T-helper 1 cell treated with Interleukin-12 subunit alpha and Interleukin-12 subunit beta and Interleukin-4 antibody, amounts not matched to agents 30 ng/mL and 1 ng/mL, for 36 hours (primary cell): Measurements from ENCODE around the gene MLLT1. TPM values are rescaled to one million over a fixed set of nuclear protein-coding genes. Genes with fewer than 3 reads are reported as not detected.

ENCODE experiments used
- intact Hi-C: fragments of 100-400 bp; cut with micrococcal nuclease; formaldehyde crosslinking; loops from one replicate; pipeline ENCODE4 v1.15.1; 2024
- total RNA-seq: library from RNA; stranded (reverse); gene quantifications from 2 replicates; pipeline ENCODE4 v1.2.3, GENCODE V29; 2022

The MLLT1 gene
- total RNA-seq, 1 donor from 2014 or later, result 45.6 TPM

GRCh38 chr19:6212403-6213265, 67.1 kb downstream of the MLLT1 start:
- intact Hi-C loops, result no loop called here

GRCh38 chr19:6211632-6212402, 68.0 kb downstream of the MLLT1 start:
- intact Hi-C loops, result no loop called here

GRCh38 chr19:6210721-6211600, 68.8 kb downstream of the MLLT1 start:
- intact Hi-C loops, result no loop called here

- intact Hi-C loops, result no loop called here
Observed at GRCh38 chr19:6210091-6210490, 69.7 kb downstream of the MLLT1 start.

- intact Hi-C loops, result no loop called here
Observed at GRCh38 chr19:6209680-6210079, 70.1 kb downstream of the MLLT1 start.

- intact Hi-C loops, result no loop called here
Observed at GRCh38 chr19:6209233-6209632, 70.5 kb downstream of the MLLT1 start.

GRCh38 chr19:6204866-6205723, 74.7 kb downstream of the MLLT1 start:
- intact Hi-C loops, result no loop called here

GRCh38 chr19:6204212-6204611, 75.6 kb downstream of the MLLT1 start:
- intact Hi-C loops, result no loop called here

- intact Hi-C loops, result loop anchor here (1.0 to 2.0 kb wide), 10 partner anchors 39 to 408 kb away; partner anchors contain the start of genes DUS3L, RANBP3, RFX2 and VMAC
Observed at GRCh38 chr19:6199240-6199994, 80.4 kb downstream of the MLLT1 start.

GRCh38 chr19:6198896-6199239, 80.9 kb downstream of the MLLT1 start:
- intact Hi-C loops, result loop anchor here (1.0 to 2.0 kb wide), 10 partner anchors 38 to 408 kb away; partner anchors contain the start of genes DUS3L, RANBP3, RFX2 and VMAC

GRCh38 chr19:6196361-6196760, 83.4 kb downstream of the MLLT1 start:
- intact Hi-C loops, result no loop called here

GRCh38 chr19:6188811-6189210, 91.0 kb downstream of the MLLT1 start:
- intact Hi-C loops, result no loop called here

GRCh38 chr19:6187374-6187773, 92.4 kb downstream of the MLLT1 start:
- intact Hi-C loops, result no loop called here

- intact Hi-C loops, result no loop called here
Observed at GRCh38 chr19:6185835-6186834, 93.6 kb downstream of the MLLT1 start.

- intact Hi-C loops, result no loop called here
Observed at GRCh38 chr19:6185093-6185834, 94.5 kb downstream of the MLLT1 start.

- intact Hi-C loops, result no loop called here
Observed at GRCh38 chr19:6181119-6181518, 98.7 kb downstream of the MLLT1 start.

GRCh38 chr19:6173190-6173589, 106.6 kb downstream of the MLLT1 start:
- intact Hi-C loops, result no loop called here
